Endodermal cell (in vitro differentiated cells): ENCODE measurements around the gene TM4SF4. TPM values are rescaled to one million over a fixed set of nuclear protein-coding genes. Genes with fewer than 3 reads are reported as not detected.

Source experiments
- DNase-seq: peaks from one replicate; pipeline ENCODE4 v3.0.0-alpha.2; 2017
- H3K27ac ChIP-seq: 2 replicates; pipeline ENCODE4 v1.5.1; 2013; ENCODE audit warnings: mild to moderate bottlenecking, low read depth, low read length, moderate library complexity
- H3K27me3 ChIP-seq: 2 replicates; pipeline ENCODE4 v1.6.1; 2013; ENCODE audit warnings: mild to moderate bottlenecking, low read length, moderate library complexity; ENCODE audit not compliant: insufficient read depth, control insufficient read depth, poor library complexity, severe bottlenecking
- H3K36me3 ChIP-seq: 2 replicates; pipeline ENCODE4 v1.7.0; 2013; ENCODE audit warnings: mild to moderate bottlenecking, low read length, moderate library complexity; ENCODE audit not compliant: control insufficient read depth, insufficient read depth
- H3K4me1 ChIP-seq: one replicate; pipeline ENCODE4 v1.7.0; 2013; ENCODE audit warnings: low read length; ENCODE audit not compliant: control insufficient read depth, insufficient read depth
- H3K4me3 ChIP-seq: 2 replicates; pipeline ENCODE4 v1.5.1; 2013; ENCODE audit warnings: mild to moderate bottlenecking, low read length, moderate library complexity
- H3K9ac ChIP-seq: 2 replicates; pipeline ENCODE4 v1.6.1; 2013; ENCODE audit warnings: mild to moderate bottlenecking, low read length, moderate library complexity; ENCODE audit not compliant: poor library complexity, severe bottlenecking; ENCODE audit errors: extremely low read depth
- H3K9me3 ChIP-seq: 2 replicates; pipeline ENCODE4 v1.6.1; 2013; ENCODE audit warnings: mild to moderate bottlenecking, low read length, moderate library complexity; ENCODE audit not compliant: control insufficient read depth
- H3K27ac Mint-ChIP-seq: 2 replicates; pipeline ENCODE4 v1.8.0; 2020; ENCODE audit warnings: mixed read lengths
- H3K27me3 Mint-ChIP-seq: 2 replicates; pipeline ENCODE4 v1.8.0; 2021; ENCODE audit warnings: mild to moderate bottlenecking, mixed read lengths; ENCODE audit not compliant: insufficient read depth
- H3K36me3 Mint-ChIP-seq: 2 replicates; pipeline ENCODE4 v1.8.0; 2020; ENCODE audit warnings: low read depth, mixed read lengths
- H3K4me1 Mint-ChIP-seq: 2 replicates; pipeline ENCODE4 v1.8.0; 2020; ENCODE audit warnings: mixed read lengths
- H3K4me3 Mint-ChIP-seq: 2 replicates; pipeline ENCODE4 v1.8.0; 2020; ENCODE audit warnings: mild to moderate bottlenecking, moderate library complexity, mixed read lengths
- H3K9me3 Mint-ChIP-seq: 2 replicates; pipeline ENCODE4 v1.8.0; 2020; ENCODE audit warnings: mild to moderate bottlenecking, mixed read lengths
- CTCF ChIP-seq: fragments of 200-600 bp; sonication (generic); conservative IDR thresholded peaks from 2 replicates; pipeline ENCODE4 v1.5.0; 2021; ENCODE audit warnings: antibody characterized with exemption, mild to moderate bottlenecking
- WGBS, 2 experiments: methylation state at CpG; one replicate each; pipeline versions ENCODE4 v1.1.5 to v1.1.7; 2013; ENCODE audit warnings: missing lambda C conversion rate in 2 of 2, mixed read lengths in 1 of 2; ENCODE audit not compliant: insufficient coverage in 1 of 2, insufficient read length in 1 of 2; 5-methylcytosine and 5-hydroxymethylcytosine counted together
- total RNA-seq, 2 donors: library from RNA; stranded (reverse); fragmentation: NEBNext Ultra II Directional in 1 of 2; extraction: Animal tissue kit (Norgen Biotek cat#: 25700) in 1 of 2; gene quantifications; 2 replicates in 1 of 2; 3 replicates in 1 of 2; pipeline ENCODE4 v1.2.1, GENCODE V29; 2021

TM4SF4 gene
- total RNA-seq, 2 donors from 2014 or later, result not detected

- no peak overlapping the region for H3K4me3 Mint-ChIP-seq
- peaks cover 6% of the 10 kb centered on the region for H3K4me1 Mint-ChIP-seq
- no peaks in the 10 kb centered on the region for H3K9me3 Mint-ChIP-seq
- Histone ChIP-seq H3K9ac (no peak overlapping the region), H3K36me3 (no peaks in the 10 kb centered on the region), H3K27me3 (no peaks in the 10 kb centered on the region), H3K4me3 (no peak overlapping the region), H3K27ac (no peak overlapping the region), H3K4me1 (peaks cover 7% of the 10 kb centered on the region), H3K9me3 (no peaks in the 10 kb centered on the region)
- peaks cover 2% of the 10 kb centered on the region for H3K27me3 Mint-ChIP-seq
- WGBS, 2 experiments, result 95% methylated on average over 2 of the region's 2 CpGs; no CpG with 5 or more reads in 1 of the 2 experiments
- no peak overlapping the region for H3K27ac Mint-ChIP-seq
- DNase-seq, result no peak
- no peaks in the 10 kb centered on the region for H3K36me3 Mint-ChIP-seq
- TF ChIP-seq CTCF, result no peak
Measured at GRCh38 chr3:149462581-149463011, 11.9 kb upstream of the TM4SF4 start.

- no peak overlapping the region for H3K9ac ChIP-seq
- no peak overlapping the region for H3K4me3 Mint-ChIP-seq
- no peaks in the 10 kb centered on the region for H3K27me3 ChIP-seq
- H3K36me3 ChIP-seq, result no peaks in the 10 kb centered on the region
- no peak overlapping the region for H3K27ac Mint-ChIP-seq
- no peak overlapping the region for H3K27ac ChIP-seq
- H3K9me3 ChIP-seq, result no peaks in the 10 kb centered on the region
- DNase-seq, result no peak
- peaks cover 6% of the 10 kb centered on the region for H3K4me1 Mint-ChIP-seq
- H3K9me3 Mint-ChIP-seq, result no peaks in the 10 kb centered on the region
- H3K4me1 ChIP-seq, result peaks cover 7% of the 10 kb centered on the region
- no peaks in the 10 kb centered on the region for H3K36me3 Mint-ChIP-seq
- WGBS, 2 experiments, result 90 to 93% methylated on average over 8 to 18 of the region's 18 CpGs
- H3K4me3 ChIP-seq, result no peak overlapping the region
- H3K27me3 Mint-ChIP-seq, result peaks cover 2% of the 10 kb centered on the region
- TF ChIP-seq CTCF, result no peak
Measured at GRCh38 chr3:149463921-149464320, 10.6 kb upstream of the TM4SF4 start.

- Mint-ChIP-seq H3K27me3 (peaks cover 2% of the 10 kb centered on the region), H3K9me3 (no peaks in the 10 kb centered on the region), H3K4me1 (peaks cover 1% of the 10 kb centered on the region), H3K36me3 (no peaks in the 10 kb centered on the region), H3K27ac (no peak overlapping the region), H3K4me3 (no peak overlapping the region)
- Histone ChIP-seq H3K27me3 (no peaks in the 10 kb centered on the region), H3K27ac (no peak overlapping the region), H3K9me3 (no peaks in the 10 kb centered on the region), H3K9ac (no peak overlapping the region), H3K4me3 (no peak overlapping the region), H3K4me1 (peaks cover 3% of the 10 kb centered on the region), H3K36me3 (no peaks in the 10 kb centered on the region)
- DNase-seq, result no peak
- TF ChIP-seq CTCF, result no peak
- 92 to 97% methylated on average over 19 to 31 of the region's 31 CpGs for WGBS, 2 experiments
Measured at GRCh38 chr3:149464542-149465328, 9.8 kb upstream of the TM4SF4 start.
